Measurements from ENCODE around the gene SURF2. TPM values are rescaled to one million over a fixed set of nuclear protein-coding genes. Genes with fewer than 3 reads are reported as not detected.
A peak's percentile ranks its signal among the peaks of the same experiment; 100 is the strongest.

Gene SURF2
- total RNA-seq, 1 donor from 2014 or later = 4.1 TPM

GRCh38 chr9:133335924-133336811, 20.2 kb upstream of the SURF2 start, which contains the start of gene SURF6:
Gene SURF6, minus strand, starts transcription at chr9:133336188. Its CDS starts 56 bp downstream, at chr9:133336132.
- peak; percentile 95 for DNase-seq

GRCh38 chr9:133339641-133340040, 16.7 kb upstream of the SURF2 start:
- DNase-seq = no peak

DNA sequence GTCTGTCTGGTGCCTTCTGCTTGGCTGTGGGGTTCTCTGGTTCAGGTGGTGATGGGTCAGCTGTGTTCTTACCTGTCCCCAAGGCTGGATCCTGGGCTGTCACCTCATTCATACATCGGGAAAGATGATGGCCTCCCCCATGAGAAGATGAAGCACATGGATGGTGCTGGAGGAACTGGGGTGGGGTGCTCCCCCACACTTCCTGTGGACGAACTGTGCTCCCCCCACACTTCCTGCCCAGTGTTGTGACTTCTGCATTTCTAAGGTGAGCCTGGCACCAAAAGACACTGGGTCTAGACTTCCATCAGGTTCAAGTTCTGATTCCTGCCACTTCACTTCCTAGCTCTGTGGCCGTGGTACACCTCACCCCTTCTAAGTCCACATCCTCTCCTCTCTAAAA, 16.1 kb upstream of the SURF2 start:
- no peak for DNase-seq

DNA sequence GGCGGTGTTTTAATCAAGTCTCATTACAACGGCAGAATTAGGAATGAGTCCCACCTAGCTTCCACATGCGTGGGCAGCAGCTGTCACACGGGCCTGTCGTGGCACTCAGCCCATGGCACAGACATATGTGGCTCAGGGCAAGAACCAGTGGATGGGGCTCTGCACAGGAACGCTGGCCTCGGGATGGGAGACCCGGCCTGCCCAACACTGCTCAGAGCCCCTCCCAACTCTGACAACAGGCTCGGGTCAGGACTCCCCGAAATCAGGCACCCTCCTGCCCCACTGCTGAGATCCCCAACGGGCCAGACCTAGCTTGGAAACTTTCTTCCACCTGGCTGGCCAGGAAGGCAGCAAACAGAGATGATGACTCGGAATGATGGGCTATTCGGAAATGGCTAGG, 15.4 kb upstream of the SURF2 start:
- DNase-seq = no peak

DNA sequence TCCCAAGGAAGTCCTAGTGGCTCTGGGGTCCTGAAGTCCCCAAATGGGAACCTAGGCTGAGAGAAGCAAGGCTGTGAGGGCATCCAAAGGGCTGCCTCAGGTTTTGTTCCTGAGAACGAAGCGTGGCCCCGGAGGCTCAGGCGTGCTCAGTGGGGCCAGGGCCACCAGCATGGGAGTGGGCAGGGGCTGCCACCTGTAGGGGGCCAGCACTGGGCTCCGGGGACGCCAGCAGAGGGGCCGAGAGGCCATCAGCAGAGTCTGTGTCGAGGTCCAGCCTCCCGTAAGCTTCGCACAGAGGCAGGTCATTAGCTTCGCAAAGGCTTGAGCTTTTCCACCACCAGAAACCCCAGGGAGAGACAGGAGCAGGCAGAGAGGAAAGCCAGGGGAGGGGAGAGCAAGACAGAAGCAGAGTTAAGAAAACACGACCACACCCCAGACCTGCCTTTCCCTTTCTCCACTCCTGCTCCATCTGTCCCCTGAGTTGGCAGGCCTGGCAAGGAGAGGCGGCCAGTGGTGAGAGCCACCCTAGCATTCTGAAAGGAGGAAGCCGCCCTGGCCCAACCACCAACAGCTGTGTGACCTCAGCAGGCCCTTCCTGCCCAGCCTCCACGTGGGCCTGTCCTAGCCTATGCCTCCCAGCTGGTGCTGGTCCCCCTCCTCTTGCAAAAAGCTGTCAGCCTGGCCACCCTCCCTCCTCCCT, 14.8 kb upstream of the SURF2 start:
- no peak for DNase-seq

DNA sequence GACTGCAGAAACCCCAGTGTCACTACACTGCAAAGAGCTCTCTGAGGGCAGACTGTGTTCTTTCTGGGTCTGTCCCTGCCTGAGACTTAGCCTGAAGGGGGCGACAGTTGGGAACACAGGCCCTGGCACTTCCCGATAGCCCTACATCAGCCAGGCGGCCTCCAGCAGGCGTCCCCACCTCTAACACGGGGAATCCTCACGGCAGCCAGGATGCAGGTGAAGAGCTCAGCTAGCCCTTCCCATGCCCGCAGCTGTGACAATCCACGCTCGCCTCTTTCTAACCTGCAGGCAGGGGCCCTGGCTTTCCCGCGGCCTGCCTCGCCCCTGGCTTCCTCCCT, 14.3 kb upstream of the SURF2 start:
- no peak for DNase-seq

GRCh38 chr9:133342570-133342969, 13.8 kb upstream of the SURF2 start:
- DNase-seq = peak; percentile 19

DNA sequence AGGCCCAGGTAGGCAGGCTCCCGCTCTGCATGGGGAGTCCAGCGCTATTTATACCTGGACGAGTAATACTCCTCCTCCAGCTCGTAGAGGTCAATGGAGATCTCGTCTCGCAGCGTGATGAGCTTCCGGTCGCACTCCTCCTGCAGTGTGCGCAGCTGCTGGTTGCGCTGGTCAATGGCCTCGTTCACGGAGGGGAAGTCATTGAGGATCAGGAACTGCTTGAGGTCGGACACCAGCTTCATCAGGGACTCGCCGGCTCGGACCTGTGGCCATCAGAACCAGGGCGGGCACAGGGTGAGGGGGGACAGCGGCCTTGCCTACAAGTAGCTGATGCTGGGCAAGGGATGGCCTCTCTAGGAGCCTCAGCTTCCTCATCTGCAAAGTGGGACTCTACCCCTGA, 12.3 kb upstream of the SURF2 start:
- DNase-seq = no peak

DNA sequence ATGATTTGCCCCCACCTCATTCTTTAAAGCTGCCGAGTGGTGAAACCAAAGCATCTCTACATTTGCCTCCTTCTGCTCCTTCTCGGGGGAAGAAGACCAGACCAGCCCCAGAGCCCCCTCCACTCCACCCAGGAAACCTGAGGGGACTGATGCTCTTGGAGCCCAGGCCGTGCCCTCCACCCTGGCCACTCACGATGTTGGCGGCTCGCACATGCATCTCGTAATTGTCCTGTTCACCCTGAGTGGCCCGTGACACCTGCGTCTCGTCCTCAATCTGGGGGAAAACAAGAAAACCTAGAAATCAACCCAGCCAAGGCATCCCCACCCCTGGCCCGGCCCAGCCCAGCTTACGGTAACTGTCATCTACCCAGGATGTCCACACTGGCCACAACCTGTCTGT, 11.4 kb upstream of the SURF2 start:
- DNase-seq = no peak

- DNase-seq = no peak
These were observed 10.8 kb upstream of the SURF2 start for GRCh38 chr9:133345596-133345995.

DNA sequence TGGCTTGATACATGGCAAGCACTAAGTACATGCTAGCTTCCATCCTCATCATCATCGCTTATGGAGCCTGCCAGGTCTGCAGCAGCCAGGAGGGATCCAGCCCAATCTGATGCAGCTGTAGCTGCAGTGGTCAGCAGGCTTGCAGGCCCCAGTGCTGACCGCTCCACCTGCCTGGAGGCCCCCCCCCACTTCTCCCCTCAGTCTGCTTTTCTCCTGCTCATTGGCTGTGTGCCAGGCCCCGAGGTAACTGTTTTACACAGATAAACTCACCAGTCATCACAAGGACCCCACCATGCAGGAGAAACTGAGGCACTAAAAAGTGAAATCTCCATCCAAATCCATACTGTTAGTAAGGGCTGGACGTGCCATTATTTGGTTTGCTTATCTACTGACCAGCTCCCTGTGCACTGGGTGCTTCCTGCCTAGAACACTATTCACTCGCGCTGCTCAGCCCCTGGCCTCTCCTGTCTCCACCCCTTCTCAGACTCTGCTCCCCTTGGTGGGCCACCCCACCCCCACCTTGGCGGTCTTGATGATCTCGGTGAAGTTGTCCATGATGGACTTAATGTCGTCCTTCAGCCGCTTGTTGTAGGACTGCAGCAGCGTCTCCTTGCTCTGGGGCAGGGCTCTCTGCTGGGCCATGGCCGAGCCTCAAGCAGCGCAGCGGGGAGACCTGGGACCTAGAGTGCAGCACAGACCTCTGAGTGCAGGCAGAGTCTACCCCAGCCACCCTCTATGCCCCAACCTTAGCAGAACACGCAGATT, 10.1 kb upstream of the SURF2 start:
- no peak for DNase-seq

DNA sequence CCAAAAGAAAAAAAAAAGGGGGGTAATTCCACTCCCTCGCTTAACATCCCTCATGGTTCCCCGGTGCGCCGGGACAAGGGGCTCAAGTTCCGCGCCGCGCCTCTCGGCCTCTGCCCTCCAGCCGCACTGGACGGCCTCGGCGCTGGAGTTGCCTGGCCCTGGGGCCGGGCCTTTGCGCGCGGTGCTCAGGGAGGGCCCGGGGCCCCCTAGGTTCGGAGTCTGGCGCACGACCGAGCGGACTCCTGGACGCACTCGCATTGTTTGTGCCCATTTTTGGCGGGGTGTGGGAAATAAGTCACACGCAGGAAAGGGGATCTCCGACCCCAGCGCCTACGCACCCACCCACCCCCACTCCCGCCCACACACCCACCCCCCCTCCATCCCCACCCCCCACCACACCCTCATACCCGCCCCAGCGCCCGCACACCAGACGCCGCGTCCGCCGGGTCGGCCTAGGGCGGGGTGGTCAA, 8.8 kb upstream of the SURF2 start:
- peak; percentile 54 for DNase-seq

DNA sequence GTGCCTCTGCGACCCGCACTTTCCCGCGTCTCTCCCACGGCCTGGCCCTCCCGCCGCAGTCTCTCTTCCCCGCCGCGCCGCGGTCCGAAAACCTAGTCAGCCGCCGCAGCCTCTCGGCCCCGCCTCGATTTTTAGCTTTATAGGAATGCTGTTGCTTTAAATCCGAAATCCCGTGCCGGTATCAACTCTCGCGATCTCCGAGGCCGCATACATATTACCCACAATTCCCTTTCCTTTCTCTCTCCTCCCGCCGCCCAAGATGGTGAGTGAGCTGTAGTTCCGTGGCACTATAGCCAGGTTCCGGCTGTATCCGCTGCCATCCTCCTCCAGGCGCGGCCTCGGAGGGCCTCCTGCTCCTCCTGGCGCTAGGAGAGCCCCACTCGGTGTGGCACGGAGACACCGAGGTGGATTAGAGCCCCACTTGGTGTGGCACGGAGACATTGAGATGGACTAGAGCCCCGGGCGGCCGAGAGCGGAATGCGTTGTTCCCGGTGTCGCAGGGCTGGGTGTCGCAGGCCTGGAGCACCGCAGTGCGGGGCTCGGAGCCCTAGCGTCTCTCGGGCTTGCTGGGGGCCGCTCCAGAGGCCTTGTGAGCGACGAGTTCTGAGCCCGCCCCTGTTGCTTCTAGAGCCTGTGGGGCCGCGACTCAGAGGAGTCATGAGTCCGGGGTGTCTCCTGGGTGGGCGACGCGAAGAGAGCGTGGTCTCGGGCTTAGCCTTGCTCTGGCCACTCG, 8.2 kb upstream of the SURF2 start, which contains the start of the genes MED22 and RPL7A:
Gene MED22, minus strand, starts transcription at position 147 of the 733 bp plus-strand sequence. CDS start 1,469 bp downstream, outside the sequence.
Gene RPL7A, plus strand, starts transcription at position 234 of the 733 bp plus-strand sequence. Its CDS starts 26 bp downstream, at position 260.
- peak; percentile 99 for DNase-seq

- DNase-seq = no peak
These were observed 7.4 kb upstream of the SURF2 start for GRCh38 chr9:133348718-133349573.

GRCh38 chr9:133349965-133350616, 6.3 kb upstream of the SURF2 start:
- DNase-seq = no peak

DNA sequence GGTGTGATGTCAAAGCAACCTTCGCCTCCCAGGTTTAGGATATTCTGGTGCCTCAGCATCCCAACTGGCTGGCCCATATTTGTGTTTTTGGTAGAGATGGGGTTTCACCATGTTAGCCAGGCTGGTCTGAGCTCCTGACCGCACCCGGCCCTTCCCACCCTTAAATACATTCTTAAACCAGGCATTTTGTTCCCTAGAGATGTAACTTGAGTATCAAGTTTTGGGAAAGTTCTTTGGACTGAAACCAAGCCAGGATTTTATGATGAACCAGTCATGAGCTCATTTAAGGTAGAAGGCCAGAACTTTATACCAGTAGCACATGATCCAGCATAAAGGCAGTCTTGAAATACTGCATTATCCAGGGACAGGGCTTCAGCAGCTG, 4.8 kb upstream of the SURF2 start:
- no peak for DNase-seq

- no peak for DNase-seq
These were observed 4.3 kb upstream of the SURF2 start for GRCh38 chr9:133351908-133352634.

GRCh38 chr9:133352635-133353340, 3.6 kb upstream of the SURF2 start:
- DNase-seq = no peak

DNA sequence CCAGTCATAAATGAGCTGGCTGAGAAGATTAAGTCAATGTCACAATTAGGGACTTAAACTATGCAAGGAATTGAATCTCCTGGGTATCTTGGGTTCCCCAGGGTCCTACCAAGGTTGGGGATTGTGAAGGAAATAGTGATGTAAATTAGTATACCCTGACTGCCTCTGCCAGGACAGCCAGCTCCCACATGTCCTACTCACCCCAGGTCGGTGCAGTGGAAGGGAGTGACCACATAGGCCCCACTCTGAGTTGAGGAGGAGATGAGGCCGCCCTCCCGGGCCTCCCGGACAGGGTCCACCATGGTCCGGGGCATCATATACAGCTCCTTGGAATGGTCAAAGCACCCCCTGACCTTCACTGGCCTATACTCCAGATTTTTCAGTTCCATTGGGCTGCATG, 2.8 kb upstream of the SURF2 start:
- DNase-seq = no peak
